AML-193 (cell line): ENCODE data around the gene TREM1.
A peak's percentile ranks its signal among the peaks of the same experiment; 100 is the strongest.
"Not testable (repeated sequence)": the region's sequence is repeated elsewhere in the genome, so short reads cannot be mapped to it uniquely, and the experiment has no call there.

Source experiments
- DNase-seq, 2 experiments: peaks; one replicate each; lab custom pipeline; 2025; lab: John Stamatoyannopoulos, UW

TREM1 gene

DNA sequence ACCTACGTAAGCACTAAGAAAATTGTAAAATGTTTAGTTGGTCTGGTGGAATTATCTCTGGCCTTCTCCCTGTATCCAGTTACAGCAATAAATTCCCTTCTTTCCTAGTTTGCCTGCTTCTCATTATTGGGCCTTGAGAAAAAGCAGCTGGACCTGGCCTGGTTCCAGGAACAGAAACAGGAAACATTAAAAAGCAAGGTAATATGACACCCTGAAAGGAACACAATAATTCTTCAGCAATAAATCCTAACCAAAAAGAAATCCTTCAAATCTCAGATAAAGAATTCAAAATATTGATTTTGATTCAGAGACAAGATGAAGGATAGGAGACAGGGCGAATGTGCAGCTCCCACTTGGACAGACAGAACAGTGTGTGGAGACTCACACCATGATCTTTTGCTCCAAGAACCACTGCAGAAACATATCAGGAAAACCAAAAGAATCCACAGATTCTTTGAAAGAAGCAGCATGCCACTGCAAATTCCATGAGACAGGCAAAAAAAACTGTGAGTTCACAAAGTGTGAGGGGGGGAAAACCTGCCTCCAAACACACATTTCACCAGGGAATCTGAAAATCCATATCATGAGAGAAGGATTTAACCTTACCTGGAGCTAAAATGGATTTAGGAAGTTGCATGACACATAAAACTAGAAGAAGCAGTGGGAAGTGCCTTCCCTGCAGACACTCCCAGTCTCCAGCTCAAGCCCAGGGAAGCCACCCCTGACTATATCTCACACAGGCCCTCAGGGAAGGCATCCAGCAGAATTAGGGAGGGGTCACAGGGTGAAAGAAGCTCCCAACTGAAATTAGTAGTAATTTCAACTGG lies 28.9 kb downstream of the TREM1 start:
- DNase-seq: no peak

DNA sequence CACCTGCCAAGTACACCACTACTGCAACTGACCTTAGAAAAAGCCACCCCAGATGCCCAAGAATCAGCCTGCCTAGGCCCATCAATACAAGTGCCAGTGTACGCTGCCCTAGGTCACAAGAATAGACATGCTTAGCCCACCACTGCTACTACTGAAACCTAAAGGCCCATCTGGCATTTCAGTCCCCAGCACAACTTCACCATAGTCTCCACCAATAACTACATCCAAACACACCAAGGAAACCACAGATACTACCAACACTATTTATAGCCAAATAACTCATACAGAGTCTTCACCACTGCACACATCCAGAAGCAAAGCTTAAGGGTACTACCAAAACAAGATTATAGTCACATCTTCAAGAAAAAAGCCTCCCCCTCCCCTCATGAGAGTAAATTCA lies 30.1 kb downstream of the TREM1 start:
- DNase-seq: no peak

DNA sequence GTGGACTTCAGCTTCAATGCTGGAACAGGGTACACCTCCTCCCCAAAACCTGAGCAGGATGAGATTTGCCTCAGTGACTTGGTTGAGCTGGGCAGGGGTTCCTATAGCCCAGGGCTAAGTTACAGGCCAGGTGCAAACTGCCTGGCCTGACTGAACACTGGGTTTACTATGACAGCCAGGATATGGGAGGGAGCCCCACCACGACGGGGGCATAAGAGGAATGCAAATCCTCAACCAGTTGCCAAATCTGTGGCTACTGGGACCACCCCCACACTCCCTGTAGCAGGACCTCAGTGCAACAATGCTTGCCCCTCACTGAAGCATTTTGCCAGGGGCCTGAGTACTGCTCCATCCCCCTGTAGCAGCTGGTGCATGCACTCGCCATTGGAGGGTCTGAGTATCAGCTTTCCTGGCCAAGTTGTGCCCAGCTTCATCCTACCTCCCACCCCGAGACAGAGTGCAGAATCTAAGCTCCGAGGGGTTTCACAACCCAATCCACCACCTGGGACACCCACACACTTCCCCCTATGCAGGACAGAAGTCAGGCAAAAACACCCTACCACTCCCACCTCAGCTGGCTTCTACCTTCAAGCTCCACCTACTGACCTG lies 30.7 kb downstream of the TREM1 start:
- no peak for DNase-seq

DNA sequence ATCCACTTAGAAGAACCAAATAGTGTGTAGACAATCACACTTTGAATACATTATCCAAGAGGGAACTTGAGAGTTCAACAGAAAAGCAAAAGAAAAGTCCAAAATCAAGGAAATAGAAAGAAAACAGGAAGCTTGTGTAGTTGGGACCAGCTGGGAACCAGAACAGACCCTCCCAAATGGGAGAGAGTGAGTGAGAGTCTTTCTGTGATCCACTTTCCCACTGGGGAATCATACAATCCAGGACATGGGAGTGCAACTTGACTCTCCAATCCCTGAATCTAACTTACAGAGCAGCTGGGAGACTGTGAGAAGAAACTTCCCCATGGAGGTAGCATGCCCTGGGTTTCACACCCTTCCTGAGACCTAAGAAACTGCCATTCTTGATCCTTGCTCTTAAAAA lies 31.4 kb downstream of the TREM1 start:
- DNase-seq: no peak

DNA sequence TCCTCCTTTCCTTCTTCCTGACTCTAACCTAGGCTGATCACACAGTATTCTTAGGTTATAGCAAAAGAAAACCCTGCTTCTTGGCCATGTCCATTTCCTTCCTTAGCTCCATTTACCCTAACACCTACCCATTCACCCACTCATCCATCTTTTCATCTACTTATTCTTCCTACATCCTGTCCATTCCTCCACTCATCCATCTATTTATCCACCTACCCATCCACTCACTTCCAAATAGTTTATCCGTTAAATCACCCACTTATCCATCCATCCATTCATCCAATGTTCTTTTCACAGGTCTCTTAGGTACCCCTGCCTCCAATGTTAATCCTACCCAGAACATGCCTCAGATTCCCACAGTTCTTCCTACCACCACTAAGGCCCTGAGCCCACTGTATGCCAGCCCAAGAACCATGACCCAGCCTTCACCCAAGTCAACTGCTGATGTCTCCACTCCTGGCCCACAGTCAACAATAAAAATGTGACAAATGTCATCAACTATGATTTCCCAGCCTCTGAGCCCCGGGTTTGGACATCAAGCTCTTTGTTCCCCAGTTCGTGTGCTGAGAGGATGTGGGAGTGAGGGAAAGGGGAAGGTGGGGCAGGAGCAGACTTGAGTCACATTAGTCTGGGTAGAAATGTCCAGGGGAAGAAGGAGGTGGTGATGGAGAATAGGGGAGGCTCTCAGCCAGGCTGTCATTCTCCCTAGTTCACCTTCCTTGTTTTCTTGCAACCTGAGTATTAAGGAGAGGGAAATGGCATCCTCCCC lies 33.9 kb downstream of the TREM1 start:
- no peak for DNase-seq

DNA sequence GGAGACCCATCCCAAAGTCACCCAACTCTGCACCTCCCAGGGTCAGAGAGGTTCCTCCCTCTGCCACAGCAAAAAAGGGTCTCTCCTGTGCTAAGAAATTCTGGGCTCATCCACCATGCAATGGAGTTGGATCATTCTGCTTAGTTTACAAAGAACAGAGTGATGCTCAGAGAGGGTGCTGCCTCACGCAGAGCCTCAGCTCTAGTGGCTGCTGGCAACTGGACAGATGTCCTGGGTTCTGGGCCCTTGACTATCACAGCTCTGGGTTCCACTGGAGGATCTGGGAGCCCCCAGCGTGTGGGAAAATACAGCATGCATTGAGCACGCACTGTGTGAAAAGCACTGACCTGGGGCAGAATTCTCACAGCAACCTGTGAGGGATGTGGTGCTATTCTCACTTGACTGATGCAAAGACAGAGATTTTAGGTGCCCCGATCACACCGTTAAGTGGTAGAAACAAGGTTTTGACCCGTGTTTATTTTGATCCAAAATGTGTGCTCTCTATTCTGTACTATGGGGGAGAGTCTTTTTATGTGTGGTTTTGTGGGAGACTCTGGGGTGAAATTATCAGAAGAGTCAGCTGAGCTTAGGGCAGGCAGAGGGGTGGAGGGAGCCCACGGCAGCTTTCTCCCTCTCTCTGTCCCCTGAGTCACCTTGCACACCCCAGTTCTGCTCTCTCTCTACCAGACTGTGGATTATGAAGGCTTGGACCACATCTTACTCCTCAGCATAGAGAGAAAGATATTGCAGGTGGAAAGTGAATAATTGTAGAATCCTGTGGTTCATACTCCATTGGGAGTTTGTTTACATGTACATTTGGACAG lies 38.4 kb downstream of the TREM1 start:
- DNase-seq: no peak

DNA sequence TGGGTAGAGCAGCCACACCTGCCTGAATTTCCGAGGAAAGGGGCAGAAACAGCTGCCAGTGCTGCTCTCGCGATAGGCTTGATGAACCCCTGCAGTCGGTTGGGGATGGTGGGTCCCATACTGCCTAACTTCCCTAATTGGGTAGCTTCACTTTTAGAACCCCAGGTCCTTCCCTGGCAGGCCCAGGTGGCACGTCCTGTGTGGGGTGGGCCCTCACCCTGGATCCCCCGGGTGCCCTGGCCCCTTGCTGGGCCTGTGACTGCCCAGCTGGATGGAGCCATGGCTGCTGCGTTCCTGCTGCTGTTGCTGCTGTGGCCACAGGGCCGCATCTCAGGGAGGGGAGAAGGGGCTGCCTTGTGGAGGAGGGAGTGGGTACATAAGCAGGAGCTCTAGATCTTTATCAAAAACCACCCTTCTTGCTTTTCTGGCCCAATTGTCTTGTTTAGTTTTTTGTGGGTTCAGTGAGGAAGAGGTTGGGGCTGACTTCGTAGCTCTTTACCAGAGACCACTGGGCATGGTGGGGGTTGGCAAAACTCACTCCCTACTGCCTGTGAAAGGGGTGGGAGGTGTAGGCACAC lies 39.1 kb downstream of the TREM1 start:
- no peak for DNase-seq

DNA sequence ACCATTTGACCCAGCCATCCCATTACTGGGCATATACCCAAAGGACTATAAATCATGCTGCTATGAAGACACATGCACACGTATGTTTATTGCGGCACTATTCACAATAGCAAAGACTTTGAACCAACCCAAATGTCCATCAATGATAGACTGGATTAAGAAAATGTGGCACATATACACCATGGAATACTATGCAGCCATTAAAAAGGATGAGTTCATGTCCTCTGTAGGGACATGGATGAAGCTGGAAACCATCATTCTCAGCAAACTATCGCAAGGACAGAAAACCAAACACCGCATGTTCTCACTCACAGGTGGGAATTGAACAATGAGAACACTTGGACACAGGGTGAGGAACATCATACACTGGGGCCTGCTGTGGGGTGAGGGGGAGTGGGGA lies 40.0 kb downstream of the TREM1 start:
- not testable (repeated sequence) for DNase-seq

DNA sequence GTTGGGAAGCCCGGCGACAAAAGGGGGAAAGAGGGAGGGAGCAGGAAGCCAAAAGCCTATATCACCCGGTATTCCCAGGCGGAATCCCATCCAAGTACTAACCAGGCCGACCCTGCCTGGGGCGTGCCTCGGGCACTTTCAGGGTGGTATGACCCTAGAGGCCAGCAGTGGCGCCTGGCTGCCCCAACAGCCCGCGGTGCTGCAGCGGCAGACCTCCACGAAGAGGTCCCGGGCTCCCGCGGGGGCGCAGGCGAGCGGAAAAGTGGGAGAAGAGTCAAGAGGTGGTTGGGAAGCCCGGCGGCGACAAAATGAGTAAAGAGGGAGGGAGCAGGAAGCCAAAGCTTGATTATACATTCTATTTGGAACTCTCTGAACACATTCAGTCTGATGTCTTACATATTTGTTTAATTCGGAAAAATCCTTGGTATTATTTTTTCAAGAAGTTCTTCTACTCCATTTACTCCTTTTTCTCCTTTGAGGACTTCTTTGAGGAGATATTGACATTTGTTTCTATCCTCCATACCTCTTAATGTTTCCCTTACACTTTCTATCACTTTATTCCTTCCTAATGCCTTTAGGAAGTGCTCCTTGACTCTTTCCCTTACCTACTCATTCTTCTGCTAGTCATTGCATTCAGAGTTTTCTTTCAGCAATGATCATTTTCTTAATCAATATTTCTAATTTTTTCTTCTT lies 46.9 kb downstream of the TREM1 start:
- no peak for DNase-seq

DNA sequence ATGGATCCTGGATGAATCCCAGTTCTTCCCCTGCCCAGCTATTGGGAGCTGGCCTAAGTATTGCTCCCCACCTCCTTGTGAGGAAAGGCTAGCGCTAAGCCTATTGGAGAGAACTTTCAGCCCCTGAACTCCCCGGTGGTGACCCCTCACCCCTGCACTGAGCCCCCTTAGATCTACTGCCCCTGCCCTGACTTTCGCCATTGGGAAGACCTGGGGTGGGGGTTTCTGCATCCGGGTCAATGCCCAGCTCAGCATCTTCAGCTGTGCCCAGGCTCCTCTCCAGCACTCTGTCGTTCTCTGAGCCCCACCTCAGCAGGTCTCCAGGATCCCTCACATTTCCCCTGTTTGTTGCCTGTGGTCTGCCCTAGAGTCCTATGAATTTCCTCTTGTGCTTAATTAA lies 49.4 kb downstream of the TREM1 start:
- DNase-seq: no peak

DNA sequence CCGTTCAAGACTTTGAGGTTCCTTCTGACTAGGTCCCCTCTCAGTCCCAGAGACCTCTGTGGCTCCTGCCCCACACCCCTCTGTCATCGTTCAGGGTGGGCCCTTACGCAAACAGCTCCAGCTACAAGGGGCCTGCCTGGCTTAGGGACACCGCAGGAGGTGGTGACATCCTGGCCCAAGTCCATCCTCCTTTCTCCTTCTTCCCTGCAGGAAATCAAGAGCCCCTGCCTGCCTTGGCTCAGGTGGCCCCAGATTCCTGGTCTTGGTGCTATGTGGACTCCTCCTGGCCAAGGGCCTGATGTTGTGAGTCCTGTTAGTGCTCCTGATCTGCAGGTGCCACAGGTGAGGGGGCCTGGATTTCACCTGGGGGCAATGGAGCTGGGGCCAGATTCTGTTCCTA lies 50.2 kb downstream of the TREM1 start:
- DNase-seq: no peak

DNA sequence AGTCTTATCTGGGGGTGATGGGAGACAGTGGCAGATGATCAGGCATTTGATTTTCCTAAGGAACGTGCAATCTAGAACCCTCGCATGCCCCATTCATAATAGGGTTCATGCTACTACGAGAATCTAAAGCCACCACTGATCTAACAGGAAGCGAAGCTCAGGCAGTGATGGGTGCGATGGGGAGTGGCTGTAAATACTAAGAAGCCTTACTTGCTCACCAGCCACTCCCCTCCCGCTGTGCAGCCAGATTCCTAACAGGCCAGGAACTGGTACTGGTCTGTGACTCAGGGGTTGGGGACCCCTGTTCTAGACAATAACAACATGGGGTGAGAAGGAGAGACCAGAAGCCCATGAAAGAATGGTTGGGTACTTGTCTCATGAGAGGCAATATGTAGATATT lies 53.8 kb downstream of the TREM1 start:
- DNase-seq: no peak

DNA sequence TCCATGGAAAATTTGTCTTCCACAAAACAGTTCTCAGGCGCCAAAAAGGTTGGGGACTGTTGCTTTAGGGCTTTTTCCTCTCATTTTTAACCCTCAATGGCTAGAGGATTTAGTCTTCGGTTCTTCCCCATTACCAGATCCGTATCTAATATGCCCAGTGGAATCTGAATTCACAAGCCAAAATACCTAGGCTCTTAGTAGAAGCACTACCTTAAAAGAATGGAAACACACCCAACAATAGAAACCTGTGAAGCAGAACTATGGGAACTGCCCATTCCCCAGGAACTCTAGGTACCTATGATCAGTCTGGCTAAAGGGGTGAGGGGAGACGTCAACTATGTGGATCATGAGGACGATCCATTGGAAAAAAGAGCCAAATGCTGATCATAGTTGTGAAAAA lies 55.2 kb downstream of the TREM1 start:
- no peak for DNase-seq

DNA sequence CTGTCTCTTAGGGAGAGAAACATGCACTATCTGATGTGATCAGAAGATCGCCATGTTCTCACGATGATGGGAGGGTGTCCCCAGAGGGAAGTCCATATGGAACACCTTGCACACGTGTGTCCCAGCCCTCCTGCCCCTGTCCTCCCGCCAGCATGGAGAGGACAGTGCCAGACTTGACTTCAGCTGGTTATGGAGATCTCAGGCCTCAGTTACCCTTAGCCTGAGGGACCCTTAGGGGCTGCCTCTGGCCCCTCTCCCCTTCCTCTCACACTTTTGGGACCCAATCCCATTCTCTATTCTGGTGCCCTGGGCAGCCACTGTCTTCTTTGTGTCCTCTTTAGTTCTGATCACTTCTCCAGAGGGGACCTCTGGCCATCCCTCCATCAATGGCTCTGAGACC lies 56.8 kb downstream of the TREM1 start:
- DNase-seq: no peak

DNA sequence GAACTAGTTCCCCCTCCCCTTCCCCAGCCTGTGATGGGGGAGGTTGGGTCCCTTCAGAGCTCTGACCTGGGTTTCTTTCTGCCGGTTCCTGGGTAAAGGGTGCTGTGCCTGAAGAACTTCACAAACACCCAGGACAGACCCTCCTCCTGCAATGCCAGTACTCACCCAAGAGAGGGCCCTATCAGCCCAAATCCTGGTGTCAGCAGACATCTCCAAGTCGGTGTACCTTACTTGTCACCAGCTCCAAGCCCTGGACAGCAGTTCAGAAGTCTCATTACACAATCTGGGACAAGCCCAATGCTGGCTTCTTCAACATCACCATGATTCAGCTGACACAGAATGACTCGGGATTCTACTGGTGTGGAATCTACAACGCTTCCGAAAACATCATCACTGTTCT lies 57.9 kb downstream of the TREM1 start:
- peak; percentile 73 to 83 for DNase-seq

DNA sequence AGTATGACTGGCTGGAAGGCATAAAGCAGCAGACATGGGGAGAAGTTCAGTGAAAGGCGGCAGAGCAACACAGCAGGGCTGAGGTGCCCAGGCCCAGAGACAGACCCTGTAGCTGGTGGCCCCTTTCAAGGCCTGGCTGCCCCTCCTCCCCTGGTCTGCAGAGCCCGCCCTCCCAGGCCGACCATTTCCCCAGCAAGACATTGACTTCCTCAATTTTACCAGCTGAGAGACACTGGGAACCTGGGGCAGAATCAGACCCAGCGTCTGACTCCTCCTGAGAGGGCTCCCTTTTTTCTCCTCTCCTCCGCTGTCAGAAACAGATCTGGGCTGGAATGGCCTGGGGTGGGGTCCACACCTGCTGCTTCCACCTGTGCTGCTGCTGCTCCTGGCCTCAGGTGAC lies 58.4 kb downstream of the TREM1 start, which contains the start of gene TREML4:
TREML4 (plus strand) TSS at position 254 of the 400 bp plus-strand sequence; CDS start at position 333, 79 bp downstream.
- DNase-seq: peak; percentile 14 to 54

DNA sequence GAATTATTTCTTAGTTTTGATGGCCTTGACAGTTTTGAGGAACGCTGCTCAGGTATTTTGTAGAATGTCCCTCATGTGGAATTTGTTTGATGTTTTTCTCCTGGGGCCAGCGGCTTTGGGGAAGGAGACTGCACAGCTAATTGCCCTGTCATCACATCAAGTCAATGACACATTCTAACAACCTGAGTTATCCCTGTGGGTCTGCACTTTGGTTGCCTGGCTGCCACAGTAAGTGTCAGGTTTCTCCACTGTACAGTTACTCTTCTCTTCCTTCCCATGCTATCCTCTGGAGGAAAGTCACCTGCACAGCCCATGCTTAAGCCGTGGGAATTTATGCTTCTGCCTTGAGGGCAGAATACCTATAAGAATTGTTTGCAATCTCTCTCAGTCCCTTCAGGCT lies 59.7 kb downstream of the TREM1 start:
- no peak for DNase-seq

DNA sequence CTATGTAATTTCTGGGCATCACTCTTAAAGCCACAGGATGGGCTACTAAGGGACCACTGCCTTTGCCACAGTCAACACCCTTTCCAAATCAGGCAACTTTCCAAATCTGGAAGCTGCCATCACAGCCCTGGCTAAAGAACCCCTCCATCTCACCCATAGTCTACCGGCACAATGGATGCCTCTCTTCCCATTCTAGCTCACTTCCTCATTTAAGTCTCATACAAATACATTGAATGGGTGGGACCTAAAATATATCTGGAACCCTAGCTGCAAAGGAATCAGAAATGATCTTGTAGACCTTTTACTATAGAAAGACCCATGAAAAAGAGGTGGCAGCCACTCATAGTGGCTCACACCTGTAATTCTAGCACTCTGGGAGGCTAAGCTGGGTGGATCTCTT lies 61.7 kb downstream of the TREM1 start:
- DNase-seq: no peak
